ENCODE data around the gene NDUFB6. TPM values are rescaled to one million over a fixed set of nuclear protein-coding genes. Genes with fewer than 3 reads are reported as not detected.
"Not testable (repeated sequence)": the region's sequence is repeated elsewhere in the genome, so short reads cannot be mapped to it uniquely, and the experiment has no call there.

Gene NDUFB6
- total and polyA plus RNA-seq, 10 of the 15 experiments (the other 5 are each of a cell fraction or from before 2014, with no cell fraction given): 26.3 to 269 (median 61.4) TPM

- H3K9me3 ChIP-seq (replicated peaks; ENCODE audit: control insufficient read depth, insufficient read depth, low read length); H3K36me3 ChIP-seq (ENCODE audit: control insufficient read depth in 2 of 2, insufficient read depth in 2 of 2, low read length in 1 of 2); intact Hi-C loops (cut with micrococcal nuclease; ENCODE audit: unreplicated experiment); H4K20me1 ChIP-seq (ENCODE audit: control insufficient read depth, insufficient read depth); H2AFZ ChIP-seq (ENCODE audit: control insufficient read depth, low read depth, low read length); FAIRE-seq; H3K4me3 ChIP-seq; RAD21 ChIA-PET (ENCODE audit: unreplicated experiment); POLR2A ChIA-PET; DNase-seq (ENCODE audit: low read depth, low spot score); H3K79me2 ChIP-seq (ENCODE audit: control insufficient read depth, insufficient read depth, low read length); H3K9ac ChIP-seq (ENCODE audit: control insufficient read depth, insufficient read depth, low read length); H3K4me1 ChIP-seq (ENCODE audit: control insufficient read depth, insufficient read depth, low read length); SMC1A ChIA-PET (ENCODE audit: uncharacterized antibody, unreplicated experiment); H3K27ac ChIP-seq (ENCODE audit: control insufficient read depth, insufficient read depth); in situ Hi-C loops (cut with MboI); H3K27me3 ChIP-seq (replicated peaks in 1 of 2; ENCODE audit: control insufficient read depth in 2 of 2, insufficient read depth in 2 of 2, low read length in 1 of 2); BruUV-seq (replicated peaks); H3K4me2 ChIP-seq (ENCODE audit: control insufficient read depth, insufficient read depth); ATAC-seq: not testable (repeated sequence)
- CTCF ChIA-PET: interaction anchor here (1.6 to 1.9 kb wide), 2 partner anchors 9 to 19 kb away, joined by 5 to 8 read pairs; no protein-coding TSS in a partner anchor
- 15% methylated on average over 3 of the region's 3 CpGs for whole genome bisulfite sequencing (ENCODE audit: insufficient coverage, insufficient replicate concordance, low lambda C conversion rate, missing lambda C conversion rate)
These were observed 26.1 kb upstream of the NDUFB6 start for GRCh38 chr9:32599021-32599420.

- Histone ChIP-seq H3K27ac (ENCODE audit: control insufficient read depth, insufficient read depth) (no peak overlapping the region), H3K4me1 (ENCODE audit: control insufficient read depth, insufficient read depth, low read length) (no peaks in the 10 kb centered on the region), H3K27me3 (replicated peaks in 1 of 2; ENCODE audit: control insufficient read depth in 2 of 2, insufficient read depth in 2 of 2, low read length in 1 of 2) (no peaks in the 10 kb centered on the region), H3K4me3 (no peak overlapping the region), H3K9me3 (replicated peaks; ENCODE audit: control insufficient read depth, insufficient read depth, low read length) (no peaks in the 10 kb centered on the region), H2AFZ (ENCODE audit: control insufficient read depth, low read depth, low read length) (no peak overlapping the region), H3K4me2 (ENCODE audit: control insufficient read depth, insufficient read depth) (no peak overlapping the region), H3K36me3 (ENCODE audit: control insufficient read depth in 2 of 2, insufficient read depth in 2 of 2, low read length in 1 of 2) (no peaks in the 10 kb centered on the region), H3K9ac (ENCODE audit: control insufficient read depth, insufficient read depth, low read length) (no peak overlapping the region), H4K20me1 (ENCODE audit: control insufficient read depth, insufficient read depth) (no peaks in the 10 kb centered on the region), H3K79me2 (ENCODE audit: control insufficient read depth, insufficient read depth, low read length) (no peaks in the 10 kb centered on the region)
- intact Hi-C loops (cut with micrococcal nuclease; ENCODE audit: unreplicated experiment) (no loop called here), in situ Hi-C loops (cut with MboI) (no loop called here)
- BruUV-seq (replicated peaks): no TSS peak
- SMC1A ChIA-PET (ENCODE audit: uncharacterized antibody, unreplicated experiment): no interaction called here
- DNase-seq (ENCODE audit: low read depth, low spot score): no peak
- POLR2A ChIA-PET: no interaction called here
- ATAC-seq: no peak
- CTCF ChIA-PET: interaction anchor here (1.0 to 1.1 kb wide), 2 partner anchors 9 to 218 kb away, joined by 4 read pairs; no protein-coding TSS in a partner anchor
- RAD21 ChIA-PET (ENCODE audit: unreplicated experiment): no interaction called here
- FAIRE-seq: no peak
- no peak for TF ChIP-seq CREM (IDR thresholded peaks at IDR 0.05; ENCODE audit: low read depth)
- TF ChIP-seq BCL11A (IDR thresholded peaks at IDR 0.05; ENCODE audit: low read depth, low read length): no peak
- TF ChIP-seq BACH1 (IDR thresholded peaks at IDR 0.05; ENCODE audit: borderline replicate concordance): no peak
- TF ChIP-seq STAT3 (IDR thresholded peaks at IDR 0.05; ENCODE audit: low read depth, low read length): no peak
- TF ChIP-seq PRDM15 (CRISPR knock-in tag; IDR thresholded peaks at IDR 0.05): no peak
- no peak for TF ChIP-seq TARDBP (IDR thresholded peaks at IDR 0.05; ENCODE audit: borderline replicate concordance)
- TF ChIP-seq SMARCA5 (IDR thresholded peaks at IDR 0.05): no peak
- TF ChIP-seq ZBTB40 (IDR thresholded peaks at IDR 0.05; ENCODE audit: borderline replicate concordance): no peak
- no peak for TF ChIP-seq EP300 (IDR thresholded peaks at IDR 0.05; ENCODE audit: borderline replicate concordance in 1 of 2, control insufficient read depth in 1 of 2, low read depth in 2 of 2, low read length in 2 of 2)
- no peak for TF ChIP-seq EED (IDR thresholded peaks at IDR 0.05; ENCODE audit: low read depth)
- TF ChIP-seq FOXK2 (IDR thresholded peaks at IDR 0.05): no peak
These were observed 24.0 kb upstream of the NDUFB6 start for GRCh38 chr9:32596936-32597335.

All from GM12878 (cell line).